A549 (cell line): ENCODE measurements around the gene ZXDC.

Experiments
- EP300 ChIP-seq, 2 experiments: fragments of >200 bp; sonication (Bioruptor Twin); formaldehyde crosslinking; IDR thresholded peaks; 2 replicates in 1 of 2; 3 replicates in 1 of 2; pipeline ENCODE4 v1.6.1; 2016 to 2017
- HOXA7 ChIP-seq: fragments of 250-450 bp; sonication (Bioruptor Pico); IDR thresholded peaks from 2 replicates; pipeline ENCODE4 v1.5.0; 2020; ENCODE audit warnings: mild to moderate bottlenecking, moderate library complexity
- JUNB ChIP-seq: fragments of >200 bp; sonication (Bioruptor Twin); formaldehyde crosslinking; IDR thresholded peaks from 2 replicates; pipeline ENCODE4 v1.6.1; 2016
- SREBF2 ChIP-seq: fragments of 450-650 bp; IDR thresholded peaks from 2 replicates; pipeline ENCODE4 v1.6.1; 2014; ENCODE audit warnings: mild to moderate bottlenecking, moderate library complexity

DNA sequence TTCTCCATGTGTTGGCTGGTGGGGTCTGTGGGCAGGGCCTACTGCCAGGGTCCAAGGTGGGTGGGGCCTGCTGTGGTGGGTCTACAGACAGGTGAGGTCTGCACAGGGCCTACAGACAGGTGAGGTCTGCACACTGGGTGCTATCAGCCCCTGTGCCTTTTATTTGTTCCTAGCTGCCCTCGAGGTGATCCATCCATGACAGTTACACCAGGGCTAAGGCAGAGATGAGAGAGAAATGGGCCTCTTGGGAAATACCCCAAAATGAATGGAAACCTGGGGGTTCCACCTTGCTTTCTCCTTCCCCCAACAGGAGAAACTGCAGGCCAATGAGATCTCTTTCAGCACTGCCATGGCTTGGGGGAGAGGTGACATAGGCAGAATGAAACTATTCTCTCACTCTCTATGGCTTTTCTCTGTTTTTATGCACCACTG is 44.6 kb downstream of the ZXDC start:
- no peak for TF ChIP-seq JUNB
- no peak for TF ChIP-seq HOXA7 (CRISPR knock-in tag)
- no peak for TF ChIP-seq SREBF2
- no peak for TF ChIP-seq EP300 (IDR thresholded peaks at IDR 0.05)
